Kidney (tissue), 14 donors: ENCODE measurements around the gene PALLD. TPM values are rescaled to one million over a fixed set of nuclear protein-coding genes. Genes with fewer than 3 reads are reported as not detected.
A peak's percentile ranks its signal among the peaks of the same experiment; 100 is the strongest.

ENCODE experiments used
- DNase-seq, 5 donors: peaks; one replicate each; pipeline ENCODE4 v3.0.0-alpha.2; 2013 to 2020
- FAIRE-seq: peaks from 2 replicates; lab custom pipeline; 2012; peaks lifted over from hg19 to GRCh38; lab: Jason Lieb, UNC
- H3K27ac ChIP-seq, 2 donors: one replicate each; pipeline ENCODE4 v1.7.0; 2013; ENCODE audit warnings: low read depth in 2 of 2, low read length in 2 of 2, inconsistent platforms in 1 of 2
- H3K27me3 ChIP-seq: one replicate; pipeline ENCODE4 v1.7.1; 2013; ENCODE audit warnings: low read length, inconsistent platforms; ENCODE audit not compliant: control insufficient read depth, insufficient read depth
- H3K36me3 ChIP-seq, 3 donors: one replicate each; pipeline versions ENCODE4 v1.7.0 to v1.7.1; 2013; ENCODE audit warnings: low read length in 3 of 3, control low read depth in 1 of 3, inconsistent platforms in 1 of 3; ENCODE audit not compliant: insufficient read depth in 3 of 3, control insufficient read depth in 2 of 3
- H3K4me1 ChIP-seq, 3 donors: one replicate each; pipeline versions ENCODE4 v1.7.0 to v1.7.1; 2013; ENCODE audit warnings: low read length in 3 of 3, inconsistent platforms in 1 of 3, low read depth in 1 of 3; ENCODE audit not compliant: control insufficient read depth in 2 of 3, insufficient read depth in 2 of 3
- H3K4me3 ChIP-seq, 3 donors: one replicate each; pipeline versions ENCODE4 v1.7.0 to v1.8.1; 2013; ENCODE audit warnings: low read length in 3 of 3, control low read depth in 1 of 3, inconsistent platforms in 1 of 3
- H3K9ac ChIP-seq, 3 donors: one replicate each; pipeline versions ENCODE4 v1.7.0 to v1.7.1; 2013; ENCODE audit warnings: low read length in 3 of 3, control low read depth in 1 of 3, inconsistent platforms in 1 of 3
- H3K9me3 ChIP-seq, 3 donors: one replicate each; pipeline versions ENCODE4 v1.7.0 to v1.7.1; 2013; ENCODE audit warnings: low read length in 3 of 3, control low read depth in 1 of 3, inconsistent platforms in 1 of 3; ENCODE audit not compliant: control insufficient read depth in 2 of 3, insufficient read depth in 1 of 3
- intact Hi-C: fragments of 100-400 bp; cut with DNase I; formaldehyde crosslinking; loops from one replicate; pipeline ENCODE4 v1.11.1; 2022
- polyA plus RNA-seq: library from polyadenylated mRNA; stranded (reverse); fragments of 350-450 nt; fragmentation: Illumina TruSeq; extraction: RNeasy Lipid Tissue Mini Kit (QIAGEN cat#74804); gene quantifications from one replicate; pipeline ENCODE4 v1.2.3, GENCODE V29; 2014; ENCODE audit warnings: low read depth, low replicate concordance; ENCODE audit not compliant: insufficient read depth
- total RNA-seq: library from RNA; stranded (reverse); fragmentation: NEBNext Ultra II Directional; extraction: Animal tissue kit (Norgen Biotek cat#: 25700); gene quantifications from one replicate; pipeline ENCODE4 v1.2.1, GENCODE V29; 2021
- TF ChIP-seq, protein P1 (sequence below): IDR thresholded peaks from 3 replicates; pipeline ENCODE4 v1.5.1; 2012; ENCODE audit warnings: mild to moderate bottlenecking, moderate library complexity, borderline replicate concordance; ENCODE audit not compliant: insufficient read depth; ENCODE audit errors: extremely low read depth
- donor health status: control.
- donor health status: control.
- donor health status: control.
- donor health status: control.
- donor health status: control.
- donor health status: DM: yes; HTN: yes; CAD: no.
- donor health status: Normal renal cell carcinoma (clear cell type).

The PALLD gene
- total and polyA plus RNA-seq, 2 donors from 2014 or later, result 43.4 to 120 TPM

DNA sequence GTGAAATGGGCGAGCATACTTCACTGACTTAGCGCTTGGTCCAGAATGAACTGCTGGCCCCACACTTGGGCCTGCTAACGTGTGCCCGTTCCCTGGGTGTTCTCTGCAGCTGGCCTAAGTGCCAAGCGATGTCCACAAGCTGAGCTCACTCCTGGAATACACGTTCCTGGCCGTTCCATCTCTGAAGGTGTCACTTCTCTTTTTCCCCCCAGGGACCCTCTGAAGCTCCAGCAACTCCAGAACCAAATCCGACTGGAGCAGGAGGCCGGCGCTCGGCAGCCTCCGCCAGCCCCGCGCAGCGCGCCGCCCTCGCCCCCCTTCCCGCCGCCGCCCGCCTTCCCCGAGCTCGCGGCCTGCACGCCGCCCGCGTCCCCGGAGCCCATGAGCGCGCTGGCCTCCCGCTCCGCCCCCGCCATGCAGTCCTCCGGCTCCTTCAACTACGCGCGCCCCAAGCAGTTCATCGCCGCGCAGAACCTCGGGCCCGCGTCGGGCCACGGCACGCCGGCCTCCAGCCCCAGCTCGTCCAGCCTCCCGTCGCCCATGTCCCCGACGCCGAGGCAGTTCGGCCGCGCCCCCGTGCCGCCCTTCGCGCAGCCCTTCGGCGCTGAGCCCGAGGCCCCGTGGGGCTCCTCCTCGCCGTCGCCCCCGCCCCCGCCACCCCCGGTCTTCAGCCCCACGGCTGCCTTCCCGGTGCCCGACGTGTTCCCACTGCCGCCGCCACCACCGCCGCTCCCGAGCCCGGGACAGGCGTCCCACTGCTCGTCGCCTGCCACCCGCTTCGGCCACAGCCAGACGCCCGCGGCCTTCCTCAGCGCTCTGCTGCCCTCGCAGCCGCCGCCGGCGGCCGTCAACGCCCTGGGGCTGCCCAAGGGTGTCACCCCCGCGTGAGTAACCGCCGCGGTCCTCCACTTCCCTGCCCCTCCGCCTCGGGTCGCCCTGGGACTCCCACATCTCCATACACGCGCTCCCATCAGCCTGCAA lies 380.9 kb downstream of the PALLD start:
- intact Hi-C loops, result no loop called here
- DNase-seq (peak; percentile 61 to 83 (median 70)), FAIRE-seq (no peak)
- peak overlapping the region in 1 of 2 donors; percentile 36 for H3K27ac ChIP-seq
- H3K4me1 ChIP-seq, result peaks cover 0 to 4% (median 0%) of the 10 kb centered on the region in 3 donors
- TF ChIP-seq, protein P1, sequence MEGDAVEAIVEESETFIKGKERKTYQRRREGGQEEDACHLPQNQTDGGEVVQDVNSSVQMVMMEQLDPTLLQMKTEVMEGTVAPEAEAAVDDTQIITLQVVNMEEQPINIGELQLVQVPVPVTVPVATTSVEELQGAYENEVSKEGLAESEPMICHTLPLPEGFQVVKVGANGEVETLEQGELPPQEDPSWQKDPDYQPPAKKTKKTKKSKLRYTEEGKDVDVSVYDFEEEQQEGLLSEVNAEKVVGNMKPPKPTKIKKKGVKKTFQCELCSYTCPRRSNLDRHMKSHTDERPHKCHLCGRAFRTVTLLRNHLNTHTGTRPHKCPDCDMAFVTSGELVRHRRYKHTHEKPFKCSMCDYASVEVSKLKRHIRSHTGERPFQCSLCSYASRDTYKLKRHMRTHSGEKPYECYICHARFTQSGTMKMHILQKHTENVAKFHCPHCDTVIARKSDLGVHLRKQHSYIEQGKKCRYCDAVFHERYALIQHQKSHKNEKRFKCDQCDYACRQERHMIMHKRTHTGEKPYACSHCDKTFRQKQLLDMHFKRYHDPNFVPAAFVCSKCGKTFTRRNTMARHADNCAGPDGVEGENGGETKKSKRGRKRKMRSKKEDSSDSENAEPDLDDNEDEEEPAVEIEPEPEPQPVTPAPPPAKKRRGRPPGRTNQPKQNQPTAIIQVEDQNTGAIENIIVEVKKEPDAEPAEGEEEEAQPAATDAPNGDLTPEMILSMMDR, result no peak
- no peaks in the 10 kb centered on the region for H3K9me3 ChIP-seq
- H3K9ac ChIP-seq, result no peak overlapping the region
- no peaks in the 10 kb centered on the region for H3K36me3 ChIP-seq
- H3K27me3 ChIP-seq, result no peaks in the 10 kb centered on the region
- H3K4me3 ChIP-seq, result peak overlapping the region; percentile 38 to 54 (median 47)

DNA sequence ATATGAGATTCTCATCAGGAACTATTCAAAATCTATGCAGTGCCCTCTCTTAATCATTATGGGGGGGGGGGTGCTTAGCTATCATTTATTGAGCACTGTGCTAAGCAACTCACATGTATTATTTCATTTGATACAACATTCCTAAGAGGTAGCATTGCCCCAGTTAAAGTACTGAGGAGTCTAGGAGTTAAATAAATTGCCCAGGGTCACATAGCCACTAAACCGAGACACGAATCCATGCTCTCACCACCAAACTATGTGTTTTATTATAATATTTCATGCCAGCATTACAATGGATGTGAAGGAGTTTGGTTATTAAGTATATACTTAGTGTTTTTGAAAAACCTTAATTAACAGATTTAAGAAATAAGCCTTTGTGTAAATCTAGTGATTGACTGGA lies 381.8 kb downstream of the PALLD start:
- no peak overlapping the region for H3K9ac ChIP-seq
- peaks cover 0 to 4% (median 0%) of the 10 kb centered on the region in 3 donors for H3K4me1 ChIP-seq
- H3K27me3 ChIP-seq, result no peaks in the 10 kb centered on the region
- H3K36me3 ChIP-seq, result no peaks in the 10 kb centered on the region
- no peaks in the 10 kb centered on the region for H3K9me3 ChIP-seq
- H3K4me3 ChIP-seq, result no peak overlapping the region
- intact Hi-C loops, result no loop called here
- no peak for DNase-seq
- no peak for FAIRE-seq
- TF ChIP-seq, protein P1, result no peak
- H3K27ac ChIP-seq, result no peak overlapping the region

DNA sequence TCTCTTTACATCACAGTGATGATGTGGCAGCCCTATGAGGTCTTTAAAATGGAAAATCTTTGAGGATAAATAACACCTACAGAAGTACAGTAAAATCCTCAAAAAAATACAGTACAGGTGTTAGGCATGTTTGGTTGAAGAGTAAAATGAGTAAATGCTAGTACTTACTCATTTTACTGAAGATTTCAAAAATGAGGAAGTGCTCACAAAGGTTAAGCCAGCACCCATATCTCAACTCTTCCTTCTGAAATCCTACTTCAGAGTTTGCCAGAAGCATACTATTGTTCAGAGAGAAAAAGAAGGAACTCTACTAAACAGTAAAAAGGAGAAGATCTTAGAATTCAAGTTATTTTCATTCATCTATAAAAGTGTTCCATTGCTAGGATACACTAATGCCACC lies 382.3 kb downstream of the PALLD start:
- Histone ChIP-seq H3K36me3 (no peaks in the 10 kb centered on the region), H3K4me1 (peaks cover 0 to 4% (median 0%) of the 10 kb centered on the region in 3 donors), H3K9me3 (no peaks in the 10 kb centered on the region), H3K27me3 (no peaks in the 10 kb centered on the region), H3K4me3 (no peak overlapping the region), H3K9ac (no peak overlapping the region), H3K27ac (no peak overlapping the region)
- intact Hi-C loops, result no loop called here
- no peak for FAIRE-seq
- TF ChIP-seq, protein P1, result no peak
- DNase-seq, result no peak
